AG09309 (cell line): Measurements from ENCODE around the gene UBAP2L.
"Not testable (repeated sequence)": the region's sequence is repeated elsewhere in the genome, so short reads cannot be mapped to it uniquely, and the experiment has no call there.

Experiments used
- DNase-seq: peaks from one replicate; pipeline ENCODE4 v3.0.0-alpha.2; 2010; ENCODE audit warnings: low read depth
- H3K4me3 ChIP-seq: 2 replicates; pipeline ENCODE4 v1.5.1; 2011; ENCODE audit warnings: mild to moderate bottlenecking, low read depth, low read length, moderate library complexity; ENCODE audit not compliant: control insufficient read depth
- TF ChIP-seq, protein P1 (sequence below): IDR thresholded peaks from 2 replicates; pipeline ENCODE4 v1.5.1; 2011; ENCODE audit warnings: mild to moderate bottlenecking, low read depth, low read length, inconsistent platforms; ENCODE audit not compliant: insufficient read depth, control insufficient read depth; ENCODE audit errors: missing control alignments

UBAP2L gene

GRCh38 chr1:154193821-154194220 lies 26.9 kb upstream of the UBAP2L start:
- TF ChIP-seq, protein P1, sequence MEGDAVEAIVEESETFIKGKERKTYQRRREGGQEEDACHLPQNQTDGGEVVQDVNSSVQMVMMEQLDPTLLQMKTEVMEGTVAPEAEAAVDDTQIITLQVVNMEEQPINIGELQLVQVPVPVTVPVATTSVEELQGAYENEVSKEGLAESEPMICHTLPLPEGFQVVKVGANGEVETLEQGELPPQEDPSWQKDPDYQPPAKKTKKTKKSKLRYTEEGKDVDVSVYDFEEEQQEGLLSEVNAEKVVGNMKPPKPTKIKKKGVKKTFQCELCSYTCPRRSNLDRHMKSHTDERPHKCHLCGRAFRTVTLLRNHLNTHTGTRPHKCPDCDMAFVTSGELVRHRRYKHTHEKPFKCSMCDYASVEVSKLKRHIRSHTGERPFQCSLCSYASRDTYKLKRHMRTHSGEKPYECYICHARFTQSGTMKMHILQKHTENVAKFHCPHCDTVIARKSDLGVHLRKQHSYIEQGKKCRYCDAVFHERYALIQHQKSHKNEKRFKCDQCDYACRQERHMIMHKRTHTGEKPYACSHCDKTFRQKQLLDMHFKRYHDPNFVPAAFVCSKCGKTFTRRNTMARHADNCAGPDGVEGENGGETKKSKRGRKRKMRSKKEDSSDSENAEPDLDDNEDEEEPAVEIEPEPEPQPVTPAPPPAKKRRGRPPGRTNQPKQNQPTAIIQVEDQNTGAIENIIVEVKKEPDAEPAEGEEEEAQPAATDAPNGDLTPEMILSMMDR: no peak
- no peak overlapping the region for H3K4me3 ChIP-seq
- no peak for DNase-seq

DNA sequence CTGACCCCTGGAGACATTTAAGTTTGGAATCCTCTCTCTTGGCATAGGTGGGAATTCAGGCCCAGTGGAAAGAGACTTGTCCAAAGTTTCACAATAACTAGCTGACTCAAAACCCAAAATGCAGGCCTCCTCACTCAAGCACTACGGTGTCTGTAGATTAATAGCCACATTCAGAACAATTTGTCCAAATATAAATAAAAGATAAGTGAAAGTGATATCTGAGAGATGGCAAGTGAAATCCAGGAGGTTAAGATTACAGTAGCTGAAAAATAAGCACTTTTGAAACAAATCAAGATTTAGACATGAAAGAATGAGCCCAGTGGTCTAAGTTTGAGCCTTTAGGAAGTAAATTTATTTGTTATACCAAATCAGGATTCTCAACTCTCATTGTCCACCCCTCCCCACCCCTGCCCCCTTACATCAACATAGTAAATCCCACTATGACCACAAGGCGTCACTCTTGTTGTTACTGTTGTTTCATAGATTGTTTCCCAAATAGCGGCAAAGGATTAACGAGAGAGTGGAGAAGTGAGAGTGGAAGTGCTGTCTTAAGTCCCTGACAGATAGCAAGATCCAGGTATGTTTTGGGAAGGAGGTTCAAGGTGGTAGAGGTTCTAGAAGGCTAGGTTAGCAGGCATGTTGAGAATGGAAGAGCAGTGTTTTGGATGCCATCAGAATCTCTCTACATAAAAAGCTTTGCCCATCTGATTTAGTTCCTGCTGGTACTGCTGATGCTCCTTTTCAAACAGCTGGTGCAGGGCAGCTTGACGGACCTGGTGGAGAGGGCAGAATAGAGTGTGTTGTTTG lies 21.8 kb upstream of the UBAP2L start:
- no peak overlapping the region for H3K4me3 ChIP-seq
- no peak for DNase-seq
- TF ChIP-seq, protein P1: peak; percentile 49

DNA sequence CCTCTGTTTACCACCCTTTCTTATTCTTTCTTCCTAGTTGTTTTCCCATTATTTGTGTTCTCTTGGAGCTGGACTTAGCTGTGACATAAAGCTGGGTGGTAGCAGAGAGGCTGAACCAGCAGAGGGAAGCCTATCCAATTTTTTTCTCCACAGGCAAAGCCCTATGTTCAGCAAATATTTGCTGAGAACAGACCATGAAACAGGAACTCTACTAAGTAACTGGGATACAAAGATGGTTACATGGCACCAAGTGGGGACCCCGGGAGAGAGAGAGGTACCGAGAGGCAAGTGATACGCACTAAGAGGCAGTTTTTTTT lies 21.2 kb upstream of the UBAP2L start:
- TF ChIP-seq, protein P1: peak; percentile 16
- no peak overlapping the region for H3K4me3 ChIP-seq
- no peak for DNase-seq

DNA sequence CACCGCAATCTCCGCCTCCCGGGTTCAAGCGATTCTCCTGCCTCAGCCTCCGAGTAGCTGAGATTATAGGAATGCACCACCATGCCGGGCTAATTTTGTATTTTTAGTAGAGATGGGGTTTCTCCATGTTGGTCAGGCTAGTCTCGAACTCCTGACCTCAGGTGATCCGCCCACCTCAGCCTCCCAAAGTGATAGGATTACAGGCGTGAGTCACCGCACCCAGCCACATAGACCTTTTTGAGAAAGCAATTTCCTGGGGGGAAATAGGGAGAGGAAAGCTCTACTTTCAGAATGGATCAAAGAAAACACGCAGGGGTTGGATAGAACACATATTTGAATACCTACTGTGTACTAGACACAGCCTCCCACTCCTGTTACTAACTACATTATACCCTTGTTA lies 15.0 kb upstream of the UBAP2L start:
- not testable (repeated sequence) for DNase-seq, H3K4me3 ChIP-seq

DNA sequence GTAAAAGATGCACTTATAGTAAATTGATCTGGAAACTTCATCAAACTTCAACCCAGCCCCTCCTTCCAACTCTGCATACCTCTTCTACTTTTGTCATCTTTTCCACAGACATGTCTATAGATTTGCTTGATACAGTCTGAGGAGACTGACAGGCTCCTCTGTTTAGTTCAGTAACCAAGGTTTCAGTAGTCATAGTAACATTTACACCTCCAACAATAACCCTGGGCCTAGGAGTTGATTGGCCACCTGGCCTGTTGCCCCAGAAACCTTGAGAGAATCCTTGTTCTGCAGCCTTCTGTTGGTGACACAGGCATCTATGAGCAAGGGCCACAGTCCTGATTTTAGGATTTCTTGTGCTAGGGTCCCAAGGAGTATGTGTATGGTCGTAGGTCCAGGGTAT lies 14.6 kb upstream of the UBAP2L start, which contains the start of gene CFAP141:
Gene CFAP141 (minus strand): TSS at position 138 of the 400 bp plus-strand sequence. CDS start 26 bp downstream, at position 112.
- H3K4me3 ChIP-seq: no peak within 1 kb of the TSS
- DNase-seq: no peak
- TF ChIP-seq, protein P1: no peak

GRCh38 chr1:154207262-154207661 lies 13.5 kb upstream of the UBAP2L start:
- no peak for DNase-seq
- TF ChIP-seq, protein P1: no peak
- no peak overlapping the region for H3K4me3 ChIP-seq

DNA sequence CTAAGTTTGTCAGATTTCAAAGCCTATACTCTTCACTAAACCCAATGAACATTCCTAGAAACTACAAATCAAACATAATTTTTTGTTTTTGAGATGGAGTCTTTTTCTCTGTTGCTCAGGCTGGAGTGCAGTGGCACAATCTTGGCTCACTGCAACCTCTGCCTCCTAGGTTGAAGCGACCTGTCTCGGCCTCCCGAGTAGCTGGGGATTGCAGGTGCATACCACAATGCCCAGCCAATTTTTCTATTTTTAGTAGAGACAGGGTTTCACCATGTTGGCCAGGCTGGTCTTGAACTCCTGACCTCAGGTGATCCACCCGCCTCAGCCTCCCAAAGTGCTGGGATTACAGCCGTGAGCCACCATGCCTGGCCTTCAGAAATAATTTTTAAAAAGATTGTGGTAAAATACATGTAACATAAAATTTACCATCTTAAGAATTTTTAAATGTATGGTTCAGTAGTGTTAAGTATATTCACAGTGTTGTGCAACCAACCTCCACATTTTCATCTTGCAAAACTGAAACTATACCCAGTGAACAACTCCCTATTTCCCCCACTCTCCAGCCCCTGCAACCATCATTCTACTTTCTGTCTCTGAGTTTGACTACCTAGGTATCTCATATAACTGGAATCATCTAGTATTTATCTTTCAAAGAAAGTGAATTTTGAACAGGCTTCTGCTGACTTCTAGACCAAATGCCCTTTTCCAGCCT lies 11.9 kb upstream of the UBAP2L start:
- TF ChIP-seq, protein P1: no peak
- H3K4me3 ChIP-seq: no peak overlapping the region
- no peak for DNase-seq
